Measurements from ENCODE around the gene FCER2.
"Not testable (repeated sequence)": the region's sequence is repeated elsewhere in the genome, so short reads cannot be mapped to it uniquely, and the experiment has no call there.

FCER2 gene

DNA sequence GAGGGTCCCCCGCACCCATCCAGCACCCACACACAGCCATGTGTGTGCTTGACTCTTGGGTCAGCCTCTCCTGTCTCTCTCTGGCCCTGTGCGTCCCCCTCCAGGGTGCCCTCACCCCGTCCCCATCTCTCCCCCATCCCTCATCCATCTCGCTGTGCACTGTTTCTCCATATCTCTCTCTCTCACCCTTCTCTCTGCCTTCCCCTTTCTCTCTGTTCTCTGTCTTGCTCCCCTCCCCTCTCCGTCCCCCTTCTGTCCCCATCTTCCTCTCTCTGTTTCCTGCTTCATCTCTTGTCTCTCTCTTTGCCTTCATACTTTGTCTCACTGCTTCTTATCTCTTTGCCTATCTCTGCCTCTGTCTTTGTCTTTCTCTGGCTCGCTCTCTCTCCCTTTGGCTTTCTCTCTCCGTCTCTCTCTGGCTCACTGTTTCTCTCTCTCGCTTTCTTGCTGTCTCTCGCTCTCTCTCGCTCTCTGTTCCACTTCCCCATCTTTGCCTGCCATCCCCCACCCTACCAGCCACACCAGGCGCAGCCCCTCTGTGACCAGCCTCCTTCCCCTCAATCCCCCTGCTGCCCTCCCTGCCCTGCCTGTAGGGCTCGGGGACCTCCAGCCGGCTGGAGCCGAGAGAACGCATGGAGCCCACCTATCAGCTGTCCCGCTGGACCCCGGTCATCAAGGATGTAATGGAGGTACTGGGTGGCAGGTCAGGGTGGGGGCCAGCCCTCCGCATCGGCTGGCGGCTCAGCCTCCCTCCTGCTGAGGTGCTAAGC, 56.1 kb downstream of the FCER2 start:
- DNase-seq (ENCODE audit: low spot score): no peak

- DNase-seq (ENCODE audit: low spot score): no peak
These were observed 56.8 kb downstream of the FCER2 start for GRCh38 chr19:7645163-7645562.

DNA sequence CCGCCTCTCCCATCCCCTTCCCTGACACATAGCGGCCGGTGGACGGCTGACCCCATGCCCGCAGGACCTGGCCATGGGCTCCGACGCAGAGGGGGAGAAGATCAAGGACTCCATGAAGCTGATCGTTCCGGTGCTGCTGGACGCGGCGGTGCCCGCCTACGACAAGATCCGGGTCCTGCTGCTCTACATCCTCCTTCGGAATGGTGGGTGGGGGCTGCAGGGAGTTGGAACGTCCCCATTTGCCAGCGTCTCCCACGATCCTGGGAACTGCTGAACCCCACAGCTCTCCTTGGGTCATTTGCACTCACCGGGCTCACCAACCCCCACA, 57.4 kb downstream of the FCER2 start:
- DNase-seq (ENCODE audit: low spot score): no peak

- DNase-seq (ENCODE audit: low spot score): not testable (repeated sequence)
These were observed 58.0 kb downstream of the FCER2 start for GRCh38 chr19:7643629-7644549.

GRCh38 chr19:7643031-7643415, 58.9 kb downstream of the FCER2 start:
- no peak for DNase-seq (ENCODE audit: low spot score)

GRCh38 chr19:7642295-7643030, 59.5 kb downstream of the FCER2 start:
- no peak for DNase-seq (ENCODE audit: low spot score)

DNA sequence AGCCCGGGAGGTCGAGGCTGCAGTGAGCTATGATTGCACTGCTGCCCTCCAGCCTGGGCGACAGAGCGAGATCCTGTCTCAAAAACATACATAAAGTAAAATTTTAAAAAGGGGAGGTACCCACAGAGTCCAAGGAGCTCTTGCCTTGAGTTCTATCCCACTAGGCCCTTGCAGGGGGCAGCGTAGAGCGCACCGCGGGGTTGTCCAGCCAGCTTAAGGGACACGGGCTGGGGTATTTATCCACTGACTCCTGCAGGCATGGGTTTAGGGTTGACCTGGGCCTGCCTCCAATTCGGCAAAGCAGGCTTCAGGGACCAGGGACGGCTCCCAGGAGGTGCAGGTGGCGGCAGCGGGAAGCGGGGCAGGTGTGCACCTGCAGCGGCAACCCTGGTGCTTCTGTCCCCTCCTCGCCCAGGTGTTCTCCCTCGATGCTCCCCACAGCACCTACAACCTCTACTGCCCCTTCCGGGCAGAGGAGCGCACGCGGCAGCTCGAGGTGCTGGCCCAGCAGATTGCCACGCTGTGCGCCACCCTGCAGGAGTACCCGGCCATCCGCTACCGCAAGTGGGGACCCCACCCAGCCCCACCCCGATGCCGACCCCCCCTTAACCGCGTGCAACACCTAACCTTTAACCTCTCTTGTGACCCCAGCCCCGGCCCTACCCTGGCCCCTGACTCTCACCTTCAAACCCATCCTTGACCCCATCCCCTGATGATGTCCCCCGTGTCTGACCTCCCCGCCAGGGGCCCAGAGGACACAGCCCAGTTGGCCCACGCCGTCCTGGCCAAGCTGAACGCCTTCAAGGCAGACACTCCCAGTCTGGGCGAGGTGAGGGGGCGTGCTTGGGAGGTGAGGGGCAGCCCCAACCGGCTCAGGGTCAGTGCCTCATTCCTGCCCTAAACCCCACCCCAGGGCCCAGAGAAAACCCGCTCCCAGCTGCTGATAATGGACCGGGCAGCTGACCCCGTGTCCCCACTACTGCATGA, 60.3 kb downstream of the FCER2 start:
- no peak for DNase-seq (ENCODE audit: low spot score)

DNA sequence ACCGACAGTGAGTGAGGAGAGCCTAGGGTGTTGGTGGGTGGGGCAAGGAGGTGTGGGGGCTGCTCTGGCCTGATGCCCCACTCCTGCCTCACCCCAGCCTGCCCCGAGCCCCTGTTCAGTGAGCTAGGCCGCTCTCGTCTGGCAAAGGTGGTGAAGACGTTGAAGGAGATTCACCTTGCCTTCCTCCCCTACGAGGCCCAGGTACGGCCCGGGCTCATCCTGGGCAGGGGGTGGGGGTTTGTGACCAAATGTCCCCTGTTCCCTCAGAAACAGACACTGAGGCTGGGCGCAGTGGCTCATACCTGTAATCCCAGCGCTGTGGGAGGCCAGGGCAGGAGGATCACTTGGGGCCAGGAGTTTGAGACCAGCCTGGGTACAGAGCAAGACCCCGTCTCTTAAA, 61.1 kb downstream of the FCER2 start:
- DNase-seq (ENCODE audit: low spot score): no peak

- no peak for DNase-seq (ENCODE audit: low spot score)
These were observed 62.0 kb downstream of the FCER2 start for GRCh38 chr19:7639863-7640348.

- DNase-seq (ENCODE audit: low spot score): no peak
These were observed 63.0 kb downstream of the FCER2 start for GRCh38 chr19:7638802-7639465.
